Measurements from ENCODE around the gene AHNAK2.

Gene AHNAK2

DNA sequence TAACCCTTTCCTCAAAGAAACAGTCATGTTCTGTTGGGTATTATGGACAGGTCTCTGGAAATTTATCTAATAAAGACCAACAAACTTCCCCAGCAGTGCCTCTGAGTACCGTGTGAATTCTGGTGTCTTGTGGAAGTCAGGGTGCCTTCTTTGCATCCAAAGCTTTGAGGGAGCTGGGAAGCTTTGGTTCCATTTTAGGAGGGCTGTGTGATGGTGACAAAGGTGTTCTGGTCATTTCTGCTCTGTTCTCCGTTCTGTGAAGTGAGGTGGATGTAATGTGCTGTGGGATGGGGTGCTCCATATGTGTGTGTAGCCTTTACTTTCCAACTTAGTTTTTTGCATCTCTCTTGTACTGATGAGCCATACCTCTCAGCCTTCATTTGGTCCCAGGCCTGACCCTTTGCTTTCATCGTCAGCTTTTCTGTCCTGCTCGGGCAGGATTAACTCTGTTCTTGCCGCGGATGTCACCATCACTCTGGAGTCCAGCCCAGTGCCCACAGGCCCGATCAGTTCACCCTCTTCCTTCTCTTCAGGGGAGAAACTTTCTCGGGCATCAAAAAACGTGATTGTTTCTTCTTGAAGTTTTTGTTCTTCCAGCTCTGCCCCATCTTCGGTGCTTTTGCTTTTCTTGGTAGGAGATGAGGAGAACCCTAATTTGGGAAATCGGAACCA, 40.3 kb downstream of the AHNAK2 start:
- no peak for DNase-seq (ENCODE audit: low spot score)

- DNase-seq (ENCODE audit: low spot score): no peak
Observed at GRCh38 chr14:104937161-104937560, 41.0 kb downstream of the AHNAK2 start.

DNA sequence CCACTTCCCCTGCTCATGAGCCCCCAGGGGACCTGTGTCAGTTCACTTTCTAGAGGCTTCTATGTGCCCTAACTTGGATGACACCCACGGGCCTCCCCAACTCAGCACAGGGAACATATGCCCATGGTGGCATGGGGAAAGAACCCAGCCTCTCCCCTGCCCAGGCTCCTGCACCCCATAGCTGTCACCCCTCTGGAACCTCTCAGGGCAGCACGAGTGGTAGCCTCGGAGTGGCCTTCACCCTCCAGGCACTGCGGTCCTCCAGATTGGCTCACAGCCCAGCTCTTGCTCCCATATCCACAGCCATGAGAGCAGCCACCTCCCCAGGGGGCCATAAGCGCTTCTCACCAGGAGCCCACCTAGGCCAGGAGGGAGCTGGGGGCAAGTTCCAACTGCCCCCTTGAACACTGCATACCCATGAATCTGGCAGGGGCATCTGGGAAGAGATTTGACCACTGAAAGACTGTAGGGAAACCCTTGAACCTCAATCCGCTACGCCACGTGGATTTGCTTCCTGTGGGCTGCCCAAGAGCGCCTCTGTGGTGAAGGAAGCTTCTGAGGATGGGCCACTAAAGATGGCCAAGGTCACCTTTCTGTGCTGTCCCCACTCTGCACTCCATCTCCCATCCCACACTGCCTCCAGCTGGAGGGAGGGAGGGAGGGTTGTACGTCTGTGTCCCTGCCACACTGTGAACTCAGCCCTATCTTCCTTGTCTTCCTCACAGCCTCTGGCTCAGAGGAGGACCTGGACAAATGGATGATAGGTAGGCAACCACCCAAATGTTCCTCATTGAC, 41.6 kb downstream of the AHNAK2 start:
- no peak for DNase-seq (ENCODE audit: low spot score)

DNA sequence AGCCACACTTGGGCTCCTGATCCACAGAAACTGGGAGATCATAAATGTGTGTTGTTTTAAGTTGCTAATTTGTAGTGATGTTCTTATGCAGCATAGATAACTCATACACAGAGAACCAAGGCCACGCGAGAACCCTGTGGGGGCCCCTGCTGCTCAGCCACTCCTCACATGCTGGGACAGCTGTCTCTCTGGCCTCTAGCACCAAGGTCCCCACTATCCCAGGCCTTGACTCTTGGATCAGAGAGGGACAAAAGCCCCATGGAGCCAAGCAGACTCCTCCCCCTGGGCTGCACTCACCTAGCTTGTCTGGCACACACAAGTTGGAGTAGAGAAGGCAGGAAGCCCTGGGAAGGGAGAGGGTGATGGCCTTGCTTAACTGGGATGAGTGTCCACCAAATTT, 42.2 kb downstream of the AHNAK2 start:
- no peak for DNase-seq (ENCODE audit: low spot score)

- DNase-seq (ENCODE audit: low spot score): no peak
Observed at GRCh38 chr14:104935026-104935650, 43.0 kb downstream of the AHNAK2 start.

GRCh38 chr14:104933746-104934733, 44.1 kb downstream of the AHNAK2 start:
- no peak for DNase-seq (ENCODE audit: low spot score)

DNA sequence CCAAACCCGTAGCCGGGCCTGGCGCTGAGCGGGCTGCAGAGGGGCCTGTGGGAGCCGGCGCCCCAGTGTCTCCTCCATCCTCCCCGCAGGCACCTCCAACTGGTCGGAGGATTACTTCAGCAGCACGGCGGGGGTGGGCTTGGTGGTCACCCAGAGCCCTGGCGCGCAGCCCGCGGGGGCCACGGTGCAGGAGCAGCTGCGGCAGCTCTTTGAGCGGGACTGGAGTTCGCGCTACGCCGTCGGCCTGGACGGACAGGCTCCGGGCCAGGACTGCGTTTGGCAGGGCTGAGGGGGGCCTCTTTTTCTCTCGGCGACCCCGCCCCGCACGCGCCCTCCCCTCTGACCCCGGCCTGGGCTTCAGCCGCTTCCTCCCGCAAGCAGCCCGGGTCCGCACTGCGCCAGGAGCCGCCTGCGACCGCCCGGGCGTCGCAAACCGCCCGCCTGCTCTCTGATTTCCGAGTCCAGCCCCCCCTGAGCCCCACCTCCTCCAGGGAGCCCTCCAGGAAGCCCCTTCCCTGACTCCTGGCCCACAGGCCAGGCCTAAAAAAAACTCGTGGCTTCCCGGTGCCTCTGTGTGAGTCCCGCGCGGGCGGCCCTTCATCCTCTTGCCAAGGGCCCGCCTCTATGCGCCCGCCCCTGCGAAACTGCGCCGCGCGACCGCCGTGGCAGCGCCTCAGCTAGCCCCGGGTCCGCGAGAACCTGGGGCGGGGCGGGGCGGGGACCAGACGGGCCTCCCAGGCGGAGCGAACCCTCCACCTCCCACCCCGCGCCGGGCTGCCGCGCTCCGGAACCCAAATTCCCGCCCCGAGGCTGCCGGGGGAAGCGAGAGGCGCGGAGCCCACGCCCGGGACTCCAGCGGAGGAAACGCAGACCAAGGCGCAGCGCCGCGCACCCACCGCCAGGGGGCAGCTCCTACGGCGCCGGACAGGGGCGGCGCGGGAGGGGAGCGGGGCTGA, 45.2 kb downstream of the AHNAK2 start:
- peak; percentile 90 for DNase-seq (ENCODE audit: low spot score)

GRCh38 chr14:104931771-104932675, 46.2 kb downstream of the AHNAK2 start:
- no peak for DNase-seq (ENCODE audit: low spot score)

- DNase-seq (ENCODE audit: low spot score): no peak
Observed at GRCh38 chr14:104931304-104931770, 46.8 kb downstream of the AHNAK2 start.

GRCh38 chr14:104930526-104931303, 47.5 kb downstream of the AHNAK2 start:
- DNase-seq (ENCODE audit: low spot score): no peak

DNA sequence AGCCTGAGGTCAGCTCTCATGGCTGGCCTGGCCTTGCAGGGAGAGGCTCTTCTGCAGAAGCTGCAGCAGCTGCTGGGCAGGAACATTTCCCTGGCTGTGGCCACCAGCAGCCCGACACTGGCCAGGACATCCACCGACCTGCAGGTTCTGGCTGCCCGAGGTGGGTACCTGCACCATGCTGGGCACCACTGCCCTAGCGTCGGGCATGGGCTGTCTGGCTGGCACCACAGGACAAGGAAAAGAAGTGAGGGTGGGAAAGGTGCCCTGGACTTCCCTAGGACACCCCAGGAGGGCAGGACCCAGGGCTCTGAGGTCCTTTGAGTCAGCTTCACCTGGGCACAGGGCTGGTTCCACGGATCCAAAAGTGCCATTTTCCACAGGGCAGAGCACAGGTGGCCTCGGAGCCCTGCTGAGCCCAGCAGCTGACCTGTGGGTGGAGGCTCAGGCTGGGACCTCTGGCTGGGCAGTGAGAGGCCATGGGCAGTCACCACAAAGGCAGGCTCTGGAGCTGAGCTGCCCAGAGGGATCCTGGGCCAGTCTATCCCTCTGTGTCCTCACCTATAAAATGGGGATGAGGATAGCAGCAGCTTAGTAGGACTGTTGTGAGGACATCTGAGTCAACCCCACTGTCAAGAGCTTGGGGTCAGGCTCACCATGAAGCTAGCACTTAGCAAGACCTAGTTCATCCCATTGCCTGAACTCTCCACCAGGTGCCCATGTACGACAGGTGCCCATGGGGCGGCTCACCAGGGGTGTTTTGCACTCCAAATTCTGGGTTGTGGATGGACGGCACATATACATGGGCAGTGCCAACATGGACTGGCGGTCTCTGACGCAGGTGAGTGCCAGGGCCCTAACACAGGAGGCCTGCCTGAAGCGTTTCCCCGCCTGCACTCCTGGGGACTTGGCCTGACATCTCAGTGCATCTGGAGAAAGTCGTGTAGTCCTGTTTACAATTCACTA, 48.6 kb downstream of the AHNAK2 start:
- no peak for DNase-seq (ENCODE audit: low spot score)

- no peak for DNase-seq (ENCODE audit: low spot score)
Observed at GRCh38 chr14:104928391-104929133, 49.6 kb downstream of the AHNAK2 start.

DNA sequence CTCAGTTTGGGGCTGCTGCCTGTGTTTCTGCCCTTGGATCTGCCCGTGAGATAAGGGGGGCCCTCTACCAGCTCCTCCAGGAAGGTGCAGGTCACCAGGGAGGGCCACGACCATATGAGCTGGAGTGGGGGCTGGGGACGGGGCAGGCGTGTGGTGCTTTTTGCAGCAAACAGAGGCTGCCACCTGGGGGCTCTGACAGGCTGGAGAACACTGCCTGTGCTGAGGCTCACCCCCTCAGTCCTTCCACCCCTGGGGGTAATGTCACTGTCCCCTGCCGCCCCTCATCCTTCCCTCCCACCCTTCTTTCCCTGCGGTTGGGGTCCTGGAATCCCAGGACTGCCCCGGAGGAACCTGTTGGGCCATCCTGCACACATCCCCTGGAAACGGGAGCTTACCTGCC, 50.3 kb downstream of the AHNAK2 start:
- DNase-seq (ENCODE audit: low spot score): no peak

GRCh38 chr14:104927432-104927816, 50.8 kb downstream of the AHNAK2 start:
- no peak for DNase-seq (ENCODE audit: low spot score)

GRCh38 chr14:104926619-104927431, 51.3 kb downstream of the AHNAK2 start:
- no peak for DNase-seq (ENCODE audit: low spot score)
